Measurements from ENCODE around the gene RPS6KA1.

DNA sequence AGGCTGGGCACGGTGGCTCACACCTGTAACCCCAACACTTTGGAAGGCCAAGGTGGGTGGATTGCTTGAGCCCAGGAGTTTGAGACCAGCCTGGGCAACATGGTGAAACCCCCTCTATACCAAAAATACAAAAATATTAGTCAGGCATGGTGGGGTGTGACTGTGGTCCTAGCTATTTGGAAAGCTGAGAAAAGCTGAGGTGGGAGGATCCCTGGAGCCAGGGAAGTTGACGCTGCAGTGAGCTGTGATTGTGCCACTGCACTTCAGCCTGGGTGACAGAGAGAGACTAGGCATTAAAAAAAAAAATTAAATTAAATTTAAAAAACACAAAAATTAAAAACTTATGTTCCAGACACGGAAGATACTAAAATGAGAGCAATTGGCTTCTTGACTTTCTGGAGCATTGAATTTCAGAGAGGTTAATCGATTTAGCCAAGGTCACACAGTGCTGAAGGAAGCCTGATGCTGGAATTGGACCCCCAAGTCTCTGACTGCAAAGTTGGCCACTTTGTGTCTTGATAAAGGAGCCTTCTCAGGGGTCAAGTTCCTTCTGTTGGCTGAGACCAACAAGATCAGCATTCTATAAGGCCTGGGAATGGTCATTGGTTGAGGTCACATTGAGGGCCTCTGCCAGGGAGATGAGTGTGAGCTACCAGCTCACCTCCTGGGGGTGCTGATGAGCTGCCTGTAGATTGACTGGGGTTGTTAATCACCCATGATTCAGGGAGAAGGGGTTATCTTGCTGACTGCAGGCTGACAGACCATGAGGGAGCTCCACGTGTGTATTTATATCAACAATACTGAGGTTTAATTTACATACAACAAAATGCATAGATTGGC, 54.3 kb downstream of the RPS6KA1 start:
- no peak for TF ChIP-seq EZH2 (IDR thresholded peaks at IDR 0.05)
- TF ChIP-seq POLR2AphosphoS5 (IDR thresholded peaks at IDR 0.05; ENCODE audit: borderline replicate concordance, low read depth, low read length), result no peak
- TF ChIP-seq FOXP2 (optimal IDR thresholded peaks at IDR 0.05; ENCODE audit: control extremely low read depth, extremely low read length, insufficient read depth), result no peak
